ENCODE data around the gene PTPRG. TPM values are rescaled to one million over a fixed set of nuclear protein-coding genes. Genes with fewer than 3 reads are reported as not detected.
A peak's percentile ranks its signal among the peaks of the same experiment; 100 is the strongest.

Gene PTPRG
- total and polyA plus RNA-seq, 4 donors = 3.6 to 35.6 (median 8.1) TPM

GRCh38 chr3:61535826-61536225, 25.5 kb upstream of the PTPRG start (continued):
- TF ChIP-seq, protein P1, sequence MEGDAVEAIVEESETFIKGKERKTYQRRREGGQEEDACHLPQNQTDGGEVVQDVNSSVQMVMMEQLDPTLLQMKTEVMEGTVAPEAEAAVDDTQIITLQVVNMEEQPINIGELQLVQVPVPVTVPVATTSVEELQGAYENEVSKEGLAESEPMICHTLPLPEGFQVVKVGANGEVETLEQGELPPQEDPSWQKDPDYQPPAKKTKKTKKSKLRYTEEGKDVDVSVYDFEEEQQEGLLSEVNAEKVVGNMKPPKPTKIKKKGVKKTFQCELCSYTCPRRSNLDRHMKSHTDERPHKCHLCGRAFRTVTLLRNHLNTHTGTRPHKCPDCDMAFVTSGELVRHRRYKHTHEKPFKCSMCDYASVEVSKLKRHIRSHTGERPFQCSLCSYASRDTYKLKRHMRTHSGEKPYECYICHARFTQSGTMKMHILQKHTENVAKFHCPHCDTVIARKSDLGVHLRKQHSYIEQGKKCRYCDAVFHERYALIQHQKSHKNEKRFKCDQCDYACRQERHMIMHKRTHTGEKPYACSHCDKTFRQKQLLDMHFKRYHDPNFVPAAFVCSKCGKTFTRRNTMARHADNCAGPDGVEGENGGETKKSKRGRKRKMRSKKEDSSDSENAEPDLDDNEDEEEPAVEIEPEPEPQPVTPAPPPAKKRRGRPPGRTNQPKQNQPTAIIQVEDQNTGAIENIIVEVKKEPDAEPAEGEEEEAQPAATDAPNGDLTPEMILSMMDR (IDR thresholded peaks at IDR 0.05; ENCODE audit: low read depth, low read length, missing input control) = no peak
- TF ChIP-seq FOXA1 (IDR thresholded peaks at IDR 0.05) = no peak
- TF ChIP-seq HNF4A (conservative IDR thresholded peaks at IDR 0.05) = no peak
- TF ChIP-seq FOXA2 (IDR thresholded peaks at IDR 0.05) = no peak
- TF ChIP-seq SP1 (IDR thresholded peaks at IDR 0.05) = no peak
- no peak for TF ChIP-seq JUND (IDR thresholded peaks at IDR 0.05)

- Histone ChIP-seq H3K27me3 (ENCODE audit: control insufficient read depth in 4 of 4, insufficient read depth in 4 of 4, low read length in 3 of 4) (no peaks in the 10 kb centered on the region), H3K9me3 (ENCODE audit: control insufficient read depth in 4 of 4, low read length in 3 of 4) (no peaks in the 10 kb centered on the region), H3K4me3 (ENCODE audit: low read depth in 1 of 3, low read length in 3 of 3) (no peak overlapping the region), H3K27ac (ENCODE audit: low read depth in 1 of 2, low read length in 2 of 2) (no peak overlapping the region), H3K9ac (ENCODE audit: low read depth in 1 of 2, low read length in 2 of 2) (no peak overlapping the region), H3K4me1 (ENCODE audit: control insufficient read depth in 4 of 4, insufficient read depth in 4 of 4, low read length in 3 of 4) (no peaks in the 10 kb centered on the region), H3K36me3 (ENCODE audit: control insufficient read depth in 4 of 4, insufficient read depth in 3 of 4, low read depth in 1 of 4, low read length in 3 of 4) (no peaks in the 10 kb centered on the region)
- no peak for DNase-seq (ENCODE audit: low spot score)
- TF ChIP-seq YY1 (IDR thresholded peaks at IDR 0.05) = peak; percentile 7
- TF ChIP-seq NR2F2 (IDR thresholded peaks at IDR 0.05) = no peak
- WGBS = 59% methylated on average over 6 of the region's 6 CpGs
Observed at GRCh38 chr3:61537366-61537765, 24.0 kb upstream of the PTPRG start.

- 78% methylated on average over 5 of the region's 5 CpGs for WGBS
Observed at GRCh38 chr3:61538486-61538885, 22.9 kb upstream of the PTPRG start.

DNA sequence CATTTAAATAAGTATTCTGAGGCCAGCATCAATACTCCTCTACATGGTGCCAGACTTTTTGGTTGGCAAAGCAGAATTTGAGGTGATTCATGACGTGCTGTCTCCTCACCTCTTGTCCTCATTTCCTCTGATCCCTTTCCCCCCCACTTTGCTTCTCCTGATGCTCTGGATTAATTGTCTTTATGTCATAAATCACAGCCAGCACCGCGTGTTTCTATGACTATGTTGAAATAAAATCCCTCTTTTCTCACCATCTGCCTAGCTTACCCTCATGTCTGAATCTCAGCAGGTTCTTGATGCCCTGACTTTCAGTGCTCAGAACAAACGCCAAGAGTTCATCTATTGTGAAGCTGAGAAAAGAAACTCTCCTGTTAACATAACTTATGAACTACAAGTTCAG, 19.7 kb upstream of the PTPRG start:
- DNase-seq (ENCODE audit: low spot score) = no peak
- no peak overlapping the region for H3K27ac ChIP-seq (ENCODE audit: low read depth in 1 of 2, low read length in 2 of 2)
- WGBS = 85% methylated on average over 4 of the region's 4 CpGs
- TF ChIP-seq FOXA1 (IDR thresholded peaks at IDR 0.05) (no peak), HNF4A (conservative IDR thresholded peaks at IDR 0.05) (no peak), YY1 (IDR thresholded peaks at IDR 0.05) (no peak), TAF1 (conservative IDR thresholded peaks at IDR 0.05) (no peak), GABPA (IDR thresholded peaks at IDR 0.05 in 1 of 2, conservative IDR thresholded peaks at IDR 0.05 in 1 of 2) (no peak), ATF3 (IDR thresholded peaks at IDR 0.05) (no peak), NR2F2 (IDR thresholded peaks at IDR 0.05) (no peak), FOXA2 (IDR thresholded peaks at IDR 0.05) (no peak), RAD21 (IDR thresholded peaks at IDR 0.05) (no peak), MAX (IDR thresholded peaks at IDR 0.05) (no peak), EGR1 (IDR thresholded peaks at IDR 0.05; ENCODE audit: low read depth in 2 of 2) (no peak), JUND (IDR thresholded peaks at IDR 0.05) (no peak), HNF4G (IDR thresholded peaks at IDR 0.05) (no peak), RXRA (IDR thresholded peaks at IDR 0.05) (no peak)
- TF ChIP-seq, protein P1 (IDR thresholded peaks at IDR 0.05; ENCODE audit: low read depth, low read length, missing input control) = no peak
- TF ChIP-seq, protein P2, sequence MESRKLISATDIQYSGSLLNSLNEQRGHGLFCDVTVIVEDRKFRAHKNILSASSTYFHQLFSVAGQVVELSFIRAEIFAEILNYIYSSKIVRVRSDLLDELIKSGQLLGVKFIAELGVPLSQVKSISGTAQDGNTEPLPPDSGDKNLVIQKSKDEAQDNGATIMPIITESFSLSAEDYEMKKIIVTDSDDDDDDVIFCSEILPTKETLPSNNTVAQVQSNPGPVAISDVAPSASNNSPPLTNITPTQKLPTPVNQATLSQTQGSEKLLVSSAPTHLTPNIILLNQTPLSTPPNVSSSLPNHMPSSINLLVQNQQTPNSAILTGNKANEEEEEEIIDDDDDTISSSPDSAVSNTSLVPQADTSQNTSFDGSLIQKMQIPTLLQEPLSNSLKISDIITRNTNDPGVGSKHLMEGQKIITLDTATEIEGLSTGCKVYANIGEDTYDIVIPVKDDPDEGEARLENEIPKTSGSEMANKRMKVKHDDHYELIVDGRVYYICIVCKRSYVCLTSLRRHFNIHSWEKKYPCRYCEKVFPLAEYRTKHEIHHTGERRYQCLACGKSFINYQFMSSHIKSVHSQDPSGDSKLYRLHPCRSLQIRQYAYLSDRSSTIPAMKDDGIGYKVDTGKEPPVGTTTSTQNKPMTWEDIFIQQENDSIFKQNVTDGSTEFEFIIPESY (IDR thresholded peaks at IDR 0.05) = no peak

More at GRCh38 chr3:61538486-61538885, 22.9 kb upstream of the PTPRG start:
- no peaks in the 10 kb centered on the region for H3K4me1 ChIP-seq (ENCODE audit: control insufficient read depth in 4 of 4, insufficient read depth in 4 of 4, low read length in 3 of 4)
- no peaks in the 10 kb centered on the region for H3K36me3 ChIP-seq (ENCODE audit: control insufficient read depth in 4 of 4, insufficient read depth in 3 of 4, low read depth in 1 of 4, low read length in 3 of 4)
- no peak overlapping the region for H3K4me3 ChIP-seq (ENCODE audit: low read depth in 1 of 3, low read length in 3 of 3)
- no peak overlapping the region for H3K9ac ChIP-seq (ENCODE audit: low read depth in 1 of 2, low read length in 2 of 2)
- H3K27me3 ChIP-seq (ENCODE audit: control insufficient read depth in 4 of 4, insufficient read depth in 4 of 4, low read length in 3 of 4) = no peaks in the 10 kb centered on the region
- TF ChIP-seq HNF4G (IDR thresholded peaks at IDR 0.05) = no peak
- no peak overlapping the region for H3K27ac ChIP-seq (ENCODE audit: low read depth in 1 of 2, low read length in 2 of 2)
- no peak for DNase-seq (ENCODE audit: low spot score)
- H3K9me3 ChIP-seq (ENCODE audit: control insufficient read depth in 4 of 4, low read length in 3 of 4) = no peaks in the 10 kb centered on the region

More for the DNA sequence above, 19.7 kb upstream of the PTPRG start:
- H3K4me3 ChIP-seq (ENCODE audit: low read depth in 1 of 3, low read length in 3 of 3) = no peak overlapping the region
- no peaks in the 10 kb centered on the region for H3K27me3 ChIP-seq (ENCODE audit: control insufficient read depth in 4 of 4, insufficient read depth in 4 of 4, low read length in 3 of 4)
- no peaks in the 10 kb centered on the region for H3K9me3 ChIP-seq (ENCODE audit: control insufficient read depth in 4 of 4, low read length in 3 of 4)
- H3K4me1 ChIP-seq (ENCODE audit: control insufficient read depth in 4 of 4, insufficient read depth in 4 of 4, low read length in 3 of 4) = no peaks in the 10 kb centered on the region
- H3K36me3 ChIP-seq (ENCODE audit: control insufficient read depth in 4 of 4, insufficient read depth in 3 of 4, low read depth in 1 of 4, low read length in 3 of 4) = no peaks in the 10 kb centered on the region
- no peak overlapping the region for H3K9ac ChIP-seq (ENCODE audit: low read depth in 1 of 2, low read length in 2 of 2)

Data from liver (tissue), 9 donors.